Measurements from ENCODE around the gene PTGDS.
A peak's percentile ranks its signal among the peaks of the same experiment; 100 is the strongest.

PTGDS gene

DNA sequence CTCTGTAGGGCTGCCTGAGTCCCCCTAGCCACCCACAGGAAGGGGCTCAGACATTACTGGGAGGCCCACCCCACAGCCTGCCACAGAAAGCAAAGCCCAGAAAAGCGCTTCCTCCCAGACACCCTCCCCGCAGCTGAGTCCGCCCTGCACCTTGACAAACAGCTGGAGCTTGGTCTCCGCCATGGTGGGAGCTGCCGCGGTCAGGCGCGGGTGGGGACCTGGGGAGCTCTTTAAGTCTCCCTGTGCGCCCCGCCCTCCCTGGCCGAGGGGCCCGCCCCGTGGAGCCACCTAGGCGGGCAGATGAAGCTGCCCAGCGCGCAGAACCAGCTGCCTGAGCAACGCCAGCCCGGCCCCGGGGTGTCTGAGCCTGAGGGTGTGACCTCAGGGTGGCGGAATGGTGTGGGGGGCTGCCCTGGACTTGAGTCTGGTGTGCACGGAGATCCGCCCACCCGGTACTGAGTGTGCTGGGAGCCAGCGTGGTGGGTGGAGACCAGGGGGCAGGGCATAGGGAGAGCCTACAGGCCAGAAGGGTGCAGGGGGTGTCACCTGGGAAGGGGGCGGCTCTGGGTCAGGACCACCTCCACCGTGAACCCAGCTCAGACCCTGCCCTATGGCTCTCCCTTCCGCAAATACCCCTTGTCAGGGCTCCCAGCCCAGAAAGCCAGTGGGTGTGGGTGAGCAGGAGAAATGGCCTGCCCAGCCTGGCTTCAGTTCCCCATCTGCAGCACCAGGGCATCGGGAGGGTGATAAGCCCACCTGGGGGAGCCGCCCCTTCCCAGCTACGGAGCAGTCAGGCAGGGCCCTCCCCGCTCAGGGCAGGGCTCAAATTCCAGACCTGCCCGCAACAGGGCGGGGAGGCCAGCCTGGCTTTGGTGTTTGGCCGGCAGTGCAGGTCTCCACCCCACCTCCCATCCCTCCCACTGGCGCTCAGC is 19.3 kb downstream of the PTGDS start, which contains the start of gene CLIC3:
Gene CLIC3 (minus strand): TSS at position 208 of the 932 bp plus-strand sequence. CDS start 25 bp downstream, at position 183.
- TF ChIP-seq, protein P1, sequence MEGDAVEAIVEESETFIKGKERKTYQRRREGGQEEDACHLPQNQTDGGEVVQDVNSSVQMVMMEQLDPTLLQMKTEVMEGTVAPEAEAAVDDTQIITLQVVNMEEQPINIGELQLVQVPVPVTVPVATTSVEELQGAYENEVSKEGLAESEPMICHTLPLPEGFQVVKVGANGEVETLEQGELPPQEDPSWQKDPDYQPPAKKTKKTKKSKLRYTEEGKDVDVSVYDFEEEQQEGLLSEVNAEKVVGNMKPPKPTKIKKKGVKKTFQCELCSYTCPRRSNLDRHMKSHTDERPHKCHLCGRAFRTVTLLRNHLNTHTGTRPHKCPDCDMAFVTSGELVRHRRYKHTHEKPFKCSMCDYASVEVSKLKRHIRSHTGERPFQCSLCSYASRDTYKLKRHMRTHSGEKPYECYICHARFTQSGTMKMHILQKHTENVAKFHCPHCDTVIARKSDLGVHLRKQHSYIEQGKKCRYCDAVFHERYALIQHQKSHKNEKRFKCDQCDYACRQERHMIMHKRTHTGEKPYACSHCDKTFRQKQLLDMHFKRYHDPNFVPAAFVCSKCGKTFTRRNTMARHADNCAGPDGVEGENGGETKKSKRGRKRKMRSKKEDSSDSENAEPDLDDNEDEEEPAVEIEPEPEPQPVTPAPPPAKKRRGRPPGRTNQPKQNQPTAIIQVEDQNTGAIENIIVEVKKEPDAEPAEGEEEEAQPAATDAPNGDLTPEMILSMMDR (IDR thresholded peaks at IDR 0.05; ENCODE audit: borderline replicate concordance, extremely low read depth, low read length, poor library complexity, severe bottlenecking), result no peak
- TF ChIP-seq EZH2 (IDR thresholded peaks at IDR 0.05; ENCODE audit: borderline replicate concordance, low read depth, low read length, severe bottlenecking), result no peak
- Histone ChIP-seq H3K79me2 (ENCODE audit: insufficient read depth, low read length) (peaks cover 16% of the 10 kb centered on the region), H4K20me1 (ENCODE audit: insufficient read depth, low read length) (peaks cover 26% of the 10 kb centered on the region), H3K4me1 (ENCODE audit: insufficient read depth, low read length) (peaks cover 16% of the 10 kb centered on the region), H3K4me2 (ENCODE audit: insufficient read depth, low read length) (no peak within 1 kb of the TSS), H3K27me3 (ENCODE audit: insufficient read depth, low read length, poor library complexity) (no peaks in the 10 kb centered on the region), H3K27ac (ENCODE audit: low read length) (no peak within 1 kb of the TSS), H2AFZ (ENCODE audit: low read depth, low read length) (no peak within 1 kb of the TSS), H3K4me3 (ENCODE audit: low read depth in 1 of 2, low read length in 2 of 2) (no peak within 1 kb of the TSS), H3K9me3 (ENCODE audit: insufficient read depth, low read length, severe bottlenecking) (no peaks in the 10 kb centered on the region), H3K9ac (ENCODE audit: low read depth, low read length) (no peak within 1 kb of the TSS; the same call in 1 of the 2 replicates), H3K36me3 (ENCODE audit: insufficient read depth, low read length) (peaks cover 12% of the 10 kb centered on the region)
- DNase-seq, result peak; percentile 66
- ATAC-seq (ENCODE audit: insufficient read depth, low read depth), result peak; percentile 54

DNA sequence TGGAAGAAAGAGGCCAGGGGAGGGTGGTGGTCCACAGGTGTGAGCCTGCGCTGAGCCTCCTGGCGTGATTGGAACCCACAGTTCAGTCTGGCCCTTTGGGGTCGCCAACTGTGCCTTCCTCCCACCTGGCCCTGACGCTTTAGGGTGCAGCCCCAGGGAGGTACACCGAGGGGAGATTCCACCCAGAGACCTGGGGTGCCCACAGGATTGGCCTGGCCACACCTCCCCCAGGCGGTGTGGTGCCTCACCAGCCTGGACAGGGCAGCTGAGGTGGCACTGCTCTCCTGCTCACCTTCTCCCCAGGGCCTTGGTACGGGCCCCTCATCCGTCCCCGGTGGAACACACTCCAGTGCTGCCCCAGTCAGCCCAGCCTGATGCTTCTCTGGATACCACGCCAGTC is 20.1 kb downstream of the PTGDS start:
- H3K9ac ChIP-seq (ENCODE audit: low read depth, low read length), result no peak overlapping the region; the same call in 1 of the 2 replicates
- DNase-seq (no peak), ATAC-seq (ENCODE audit: insufficient read depth, low read depth) (no peak)
- no peak overlapping the region for H3K27ac ChIP-seq (ENCODE audit: low read length)
- no peak overlapping the region for H3K4me3 ChIP-seq (ENCODE audit: low read depth in 1 of 2, low read length in 2 of 2)
- H3K4me1 ChIP-seq (ENCODE audit: insufficient read depth, low read length), result peaks cover 16% of the 10 kb centered on the region
- H4K20me1 ChIP-seq (ENCODE audit: insufficient read depth, low read length), result peaks cover 26% of the 10 kb centered on the region
- no peak for TF ChIP-seq EZH2 (IDR thresholded peaks at IDR 0.05; ENCODE audit: borderline replicate concordance, low read depth, low read length, severe bottlenecking)
- TF ChIP-seq, protein P1 (IDR thresholded peaks at IDR 0.05; ENCODE audit: borderline replicate concordance, extremely low read depth, low read length, poor library complexity, severe bottlenecking), result no peak
- no peak overlapping the region for H3K4me2 ChIP-seq (ENCODE audit: insufficient read depth, low read length)
- H3K79me2 ChIP-seq (ENCODE audit: insufficient read depth, low read length), result peaks cover 16% of the 10 kb centered on the region
- no peaks in the 10 kb centered on the region for H3K9me3 ChIP-seq (ENCODE audit: insufficient read depth, low read length, severe bottlenecking)
- H2AFZ ChIP-seq (ENCODE audit: low read depth, low read length), result no peak overlapping the region
- no peaks in the 10 kb centered on the region for H3K27me3 ChIP-seq (ENCODE audit: insufficient read depth, low read length, poor library complexity)
- peaks cover 12% of the 10 kb centered on the region for H3K36me3 ChIP-seq (ENCODE audit: insufficient read depth, low read length)

DNA sequence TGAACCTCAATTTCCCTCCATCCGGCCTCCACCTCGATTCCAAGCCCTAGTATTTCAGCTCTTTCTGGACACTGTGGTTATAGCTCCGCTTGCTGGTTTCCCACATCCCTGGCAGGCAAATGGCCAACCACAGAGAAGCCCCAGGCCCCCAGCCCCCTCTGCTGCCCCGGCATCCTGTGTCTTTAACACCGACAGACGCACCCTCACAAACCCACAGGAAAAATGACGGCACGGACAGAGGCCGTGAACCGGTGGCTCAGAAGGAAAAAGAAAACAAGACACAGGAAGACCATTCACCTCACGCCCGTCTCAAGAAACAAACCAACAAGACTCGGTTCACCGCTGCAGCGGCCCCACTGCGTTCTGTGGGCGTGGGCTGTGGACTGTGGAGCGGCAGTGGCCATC is 20.5 kb downstream of the PTGDS start:
- no peaks in the 10 kb centered on the region for H3K27me3 ChIP-seq (ENCODE audit: insufficient read depth, low read length, poor library complexity)
- ATAC-seq (ENCODE audit: insufficient read depth, low read depth) (no peak), DNase-seq (no peak)
- H3K4me3 ChIP-seq (ENCODE audit: low read depth in 1 of 2, low read length in 2 of 2), result no peak overlapping the region
- peaks cover 24% of the 10 kb centered on the region for H4K20me1 ChIP-seq (ENCODE audit: insufficient read depth, low read length)
- no peaks in the 10 kb centered on the region for H3K9me3 ChIP-seq (ENCODE audit: insufficient read depth, low read length, severe bottlenecking)
- H3K4me2 ChIP-seq (ENCODE audit: insufficient read depth, low read length), result no peak overlapping the region
- TF ChIP-seq, protein P1 (IDR thresholded peaks at IDR 0.05; ENCODE audit: borderline replicate concordance, extremely low read depth, low read length, poor library complexity, severe bottlenecking), result no peak
- TF ChIP-seq EZH2 (IDR thresholded peaks at IDR 0.05; ENCODE audit: borderline replicate concordance, low read depth, low read length, severe bottlenecking), result no peak
- peaks cover 15% of the 10 kb centered on the region for H3K4me1 ChIP-seq (ENCODE audit: insufficient read depth, low read length)
- H2AFZ ChIP-seq (ENCODE audit: low read depth, low read length), result no peak overlapping the region
- peaks cover 11% of the 10 kb centered on the region for H3K79me2 ChIP-seq (ENCODE audit: insufficient read depth, low read length)
- no peak overlapping the region; the same call in 1 of the 2 replicates for H3K9ac ChIP-seq (ENCODE audit: low read depth, low read length)
- no peak overlapping the region for H3K27ac ChIP-seq (ENCODE audit: low read length)
- peaks cover 12% of the 10 kb centered on the region for H3K36me3 ChIP-seq (ENCODE audit: insufficient read depth, low read length)

All from DND-41 (cell line).